Fibroblast of mammary gland (primary cell): ENCODE results near the gene XRN2.
A peak's percentile ranks its signal among the peaks of the same experiment; 100 is the strongest.

Experiments used
- DNase-seq: peaks from one replicate; pipeline ENCODE4 v3.0.0-alpha.2; 2010; ENCODE audit warnings: low read depth
- H3K4me3 ChIP-seq: 2 replicates; pipeline ENCODE4 v1.5.1; 2011; ENCODE audit warnings: low read depth, mild to moderate bottlenecking, low read length, moderate library complexity; ENCODE audit not compliant: control insufficient read depth
- CTCF ChIP-seq: conservative IDR thresholded peaks from 2 replicates; pipeline ENCODE4 v1.5.1; 2011; ENCODE audit warnings: low read depth, low read length, inconsistent platforms; ENCODE audit not compliant: control insufficient read depth, insufficient read depth

The XRN2 gene

GRCh38 chr20:21303061-21303871 is at the start of gene XRN2:
Gene XRN2 (plus strand): TSS chr20:21303331. CDS start chr20:21303399, 68 bp downstream.
- peak within 1 kb of the TSS; percentile 92 for H3K4me3 ChIP-seq
- no peak for TF ChIP-seq CTCF
- peak; percentile 92 for DNase-seq

GRCh38 chr20:21257192-21257591 is 45.9 kb upstream of the XRN2 start:
- no peak overlapping the region for H3K4me3 ChIP-seq
- no peak for TF ChIP-seq CTCF
- DNase-seq: no peak

- TF ChIP-seq CTCF: no peak
- no peak for DNase-seq
- H3K4me3 ChIP-seq: no peak overlapping the region
These were observed 44.7 kb upstream of the XRN2 start for GRCh38 chr20:21258411-21258810.

GRCh38 chr20:21259346-21259745 is 43.8 kb upstream of the XRN2 start:
- H3K4me3 ChIP-seq: no peak overlapping the region
- DNase-seq: no peak
- no peak for TF ChIP-seq CTCF

- H3K4me3 ChIP-seq: no peak overlapping the region
- no peak for DNase-seq
- TF ChIP-seq CTCF: no peak
These were observed 40.3 kb upstream of the XRN2 start for GRCh38 chr20:21262812-21263211.

- no peak for TF ChIP-seq CTCF
- H3K4me3 ChIP-seq: no peak overlapping the region
- no peak for DNase-seq
These were observed 37.6 kb upstream of the XRN2 start for GRCh38 chr20:21265261-21266190.
